IMR-90 (cell line): ENCODE results near the gene RAD18. TPM values are rescaled to one million over a fixed set of nuclear protein-coding genes. Genes with fewer than 3 reads are reported as not detected.

Source experiments
- microRNA-seq, 2 experiments: library from miRNA; stranded (forward) in 1 of 2; unstranded in 1 of 2; fragments of 10-50 nt in 1 of 2; fragments of <30 nt in 1 of 2; gene quantifications in 1 of 2; microRNA quantifications in 1 of 2; one replicate each; pipeline versions ENCODE3 to v1.1.0; 2013 to 2020; ENCODE audit not compliant: insufficient read depth in 1 of 2, insufficient read length in 1 of 2, unreplicated experiment in 1 of 2
- polyA plus RNA-seq, 3 experiments: library from polyadenylated mRNA; depleted of rRNA; stranded (reverse); fragments of >200 nt; gene quantifications; 2 replicates each; pipeline ENCODE4 v1.2.3, GENCODE V29; 2012; ENCODE audit warnings: low replicate concordance in 1 of 3
- small RNA-seq, 5 experiments: library from RNA; depleted of rRNA; stranded (forward); fragments of <200 nt; gene quantifications; one replicate each; pipeline ENCODE3, GENCODE V24; 2012
- total RNA-seq: library from RNA; depleted of rRNA; stranded (reverse); fragments of >200 nt; gene quantifications from 2 replicates; pipeline ENCODE4 v1.2.3, GENCODE V29; 2012; rRNA removed

Gene RAD18
- total and polyA plus RNA-seq, 2 of the 4 experiments (the other 2 are of a cell fraction) = 8.2 to 17.2 TPM

Small RNA genes lying within 50 kb of the gene (microRNA-seq; reads per million reads assigned to microRNA genes)
- gene RF00416 (ENCODE audit: insufficient read depth, insufficient read length) = not detected

Small RNA genes lying within 50 kb of the gene (small RNA-seq; reads per million reads assigned to genes)
- 0 reads per million in 5 experiments for gene RF00416

Other genes with a start within 250 kb of the RAD18 start
- 0.28 and 0.36 TPM in 2 replicates for gene CAV3, start 229.7 kb downstream of the RAD18 start, total RNA-seq
- 0.17 TPM in 1 of 2 replicates, not detected in the other for gene CAV3, start 229.7 kb downstream of the RAD18 start, polyA plus RNA-seq (2012; rRNA removed)
- 56.1 and 76.9 TPM in 2 replicates for gene OXTR, start 193.9 kb downstream of the RAD18 start, total RNA-seq
- 42.8 and 50.0 TPM in 2 replicates for gene OXTR, start 193.9 kb downstream of the RAD18 start, polyA plus RNA-seq (2012; rRNA removed)